ENCODE data around the gene ANKS1B.

DNA sequence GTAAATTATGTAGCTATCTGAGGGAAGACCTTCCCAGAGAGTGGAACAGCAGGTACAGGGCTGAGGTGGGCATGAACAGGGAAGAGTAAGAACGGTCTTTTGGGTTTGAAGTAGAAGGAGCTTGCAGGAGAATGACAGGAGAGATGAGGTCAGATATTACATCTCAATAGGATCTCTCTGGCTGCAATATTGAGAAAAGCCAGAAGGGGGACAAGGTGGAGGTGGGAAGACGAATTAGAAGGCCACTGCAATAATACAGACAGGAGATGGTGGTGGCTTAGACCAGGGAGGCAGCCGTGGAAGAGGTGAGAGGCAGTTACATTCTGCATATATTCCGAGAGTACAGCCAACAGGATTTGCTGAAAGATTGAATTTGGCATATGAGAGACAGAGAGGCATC is 1029.5 kb downstream of the ANKS1B start:
- no peak for TF ChIP-seq RFX5 (IDR thresholded peaks at IDR 0.05; ENCODE audit: low read depth, low read length)
- TF ChIP-seq, protein P1, sequence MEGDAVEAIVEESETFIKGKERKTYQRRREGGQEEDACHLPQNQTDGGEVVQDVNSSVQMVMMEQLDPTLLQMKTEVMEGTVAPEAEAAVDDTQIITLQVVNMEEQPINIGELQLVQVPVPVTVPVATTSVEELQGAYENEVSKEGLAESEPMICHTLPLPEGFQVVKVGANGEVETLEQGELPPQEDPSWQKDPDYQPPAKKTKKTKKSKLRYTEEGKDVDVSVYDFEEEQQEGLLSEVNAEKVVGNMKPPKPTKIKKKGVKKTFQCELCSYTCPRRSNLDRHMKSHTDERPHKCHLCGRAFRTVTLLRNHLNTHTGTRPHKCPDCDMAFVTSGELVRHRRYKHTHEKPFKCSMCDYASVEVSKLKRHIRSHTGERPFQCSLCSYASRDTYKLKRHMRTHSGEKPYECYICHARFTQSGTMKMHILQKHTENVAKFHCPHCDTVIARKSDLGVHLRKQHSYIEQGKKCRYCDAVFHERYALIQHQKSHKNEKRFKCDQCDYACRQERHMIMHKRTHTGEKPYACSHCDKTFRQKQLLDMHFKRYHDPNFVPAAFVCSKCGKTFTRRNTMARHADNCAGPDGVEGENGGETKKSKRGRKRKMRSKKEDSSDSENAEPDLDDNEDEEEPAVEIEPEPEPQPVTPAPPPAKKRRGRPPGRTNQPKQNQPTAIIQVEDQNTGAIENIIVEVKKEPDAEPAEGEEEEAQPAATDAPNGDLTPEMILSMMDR (conservative IDR thresholded peaks at IDR 0.05; ENCODE audit: low read depth, low read length), result 0 out of 2 replicates have a peak, but pooled peaks have one; percentile 13

Measured in IMR-90 (cell line).